ENCODE results near the gene APOOL. TPM values are rescaled to one million over a fixed set of nuclear protein-coding genes. Genes with fewer than 3 reads are reported as not detected.
"Not testable (repeated sequence)": the region's sequence is repeated elsewhere in the genome, so short reads cannot be mapped to it uniquely, and the experiment has no call there.

APOOL gene, protein sequence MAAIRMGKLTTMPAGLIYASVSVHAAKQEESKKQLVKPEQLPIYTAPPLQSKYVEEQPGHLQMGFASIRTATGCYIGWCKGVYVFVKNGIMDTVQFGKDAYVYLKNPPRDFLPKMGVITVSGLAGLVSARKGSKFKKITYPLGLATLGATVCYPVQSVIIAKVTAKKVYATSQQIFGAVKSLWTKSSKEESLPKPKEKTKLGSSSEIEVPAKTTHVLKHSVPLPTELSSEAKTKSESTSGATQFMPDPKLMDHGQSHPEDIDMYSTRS
- 10 to 100 TPM; 14.9 to 22.9 (median 20.5) TPM for total RNA-seq

DNA sequence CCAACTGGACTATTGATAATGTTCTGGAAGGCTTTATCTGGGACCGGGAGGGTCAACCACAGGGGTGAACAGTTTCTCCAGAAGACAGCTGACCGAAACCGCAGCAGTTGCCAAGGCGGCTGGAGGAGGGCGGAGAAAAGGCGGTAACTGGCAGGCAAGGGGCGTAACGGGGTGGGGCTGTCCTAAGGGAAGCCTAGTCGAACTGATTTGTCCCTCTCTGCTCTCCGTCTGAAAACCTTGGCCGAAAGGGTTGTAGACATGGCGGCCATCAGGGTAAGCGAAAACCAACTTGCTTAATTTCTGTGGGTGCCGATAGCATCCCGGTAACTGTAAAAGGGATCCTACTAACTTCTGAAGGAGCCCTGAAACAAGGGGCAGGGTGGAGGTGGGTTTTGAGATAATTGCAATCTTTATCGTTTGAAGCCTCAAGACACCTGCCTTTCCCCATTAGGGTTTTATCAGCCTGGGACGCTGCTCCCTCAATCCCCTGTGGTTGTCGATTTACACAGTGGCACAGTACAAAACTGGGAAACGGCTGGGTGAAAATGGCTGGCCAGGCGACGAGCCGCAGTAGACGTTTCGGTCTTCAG, at the start of gene APOOL:
Gene APOOL (plus strand): TSS at position 223 of the 590 bp plus-strand sequence. CDS start 36 bp downstream, at position 259.
- peak; percentile 93 for DNase-seq (ENCODE audit: extremely low spot score)
- peaks cover 0 to 15% (median 7%) of the 10 kb centered on the region in 4 donors for H3K4me1 ChIP-seq
- no peaks in the 10 kb centered on the region for H3K27me3 ChIP-seq
- no peaks in the 10 kb centered on the region for H3K36me3 ChIP-seq
- intact Hi-C loops (cut with DNase I): no loop called here
- 36% methylated on average over 21 of the region's 24 CpGs for WGBS
- TF ChIP-seq, protein P1, sequence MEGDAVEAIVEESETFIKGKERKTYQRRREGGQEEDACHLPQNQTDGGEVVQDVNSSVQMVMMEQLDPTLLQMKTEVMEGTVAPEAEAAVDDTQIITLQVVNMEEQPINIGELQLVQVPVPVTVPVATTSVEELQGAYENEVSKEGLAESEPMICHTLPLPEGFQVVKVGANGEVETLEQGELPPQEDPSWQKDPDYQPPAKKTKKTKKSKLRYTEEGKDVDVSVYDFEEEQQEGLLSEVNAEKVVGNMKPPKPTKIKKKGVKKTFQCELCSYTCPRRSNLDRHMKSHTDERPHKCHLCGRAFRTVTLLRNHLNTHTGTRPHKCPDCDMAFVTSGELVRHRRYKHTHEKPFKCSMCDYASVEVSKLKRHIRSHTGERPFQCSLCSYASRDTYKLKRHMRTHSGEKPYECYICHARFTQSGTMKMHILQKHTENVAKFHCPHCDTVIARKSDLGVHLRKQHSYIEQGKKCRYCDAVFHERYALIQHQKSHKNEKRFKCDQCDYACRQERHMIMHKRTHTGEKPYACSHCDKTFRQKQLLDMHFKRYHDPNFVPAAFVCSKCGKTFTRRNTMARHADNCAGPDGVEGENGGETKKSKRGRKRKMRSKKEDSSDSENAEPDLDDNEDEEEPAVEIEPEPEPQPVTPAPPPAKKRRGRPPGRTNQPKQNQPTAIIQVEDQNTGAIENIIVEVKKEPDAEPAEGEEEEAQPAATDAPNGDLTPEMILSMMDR (IDR thresholded peaks at IDR 0.05): no peak
- TF ChIP-seq POLR2A (IDR thresholded peaks at IDR 0.05; ENCODE audit: low read depth) (no peak), EP300 (IDR thresholded peaks at IDR 0.05) (no peak), POLR2AphosphoS5 (IDR thresholded peaks at IDR 0.05) (peak; percentile 74 to 75)
- H3K27ac ChIP-seq (replicated peaks in 1 of 4): peak within 1 kb of the TSS; percentile 52 to 69 (median 66)
- no peaks in the 10 kb centered on the region for H3K9me3 ChIP-seq
- H3K4me3 ChIP-seq: peak within 1 kb of the TSS; percentile 58 to 69 (median 64)

DNA sequence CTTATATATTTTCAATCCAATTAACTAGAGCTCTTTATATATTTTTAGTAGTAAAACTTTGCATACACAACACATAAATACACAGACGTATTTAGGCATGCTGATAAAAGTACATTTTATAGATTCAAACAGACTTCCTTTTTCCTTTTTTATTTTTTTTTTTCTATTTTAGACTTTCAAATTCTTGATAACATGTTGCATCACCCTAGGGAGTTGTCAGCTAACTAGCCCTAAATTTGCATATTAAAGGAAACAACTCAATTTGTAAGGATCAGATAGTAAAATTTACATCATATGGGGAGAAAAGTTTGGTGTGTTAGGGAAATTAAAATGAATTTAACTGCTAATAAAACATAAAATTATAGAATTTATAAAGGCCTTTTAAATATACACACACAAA, 47.4 kb upstream of the APOOL start:
- H3K27ac ChIP-seq (replicated peaks in 1 of 4): no peak overlapping the region
- intact Hi-C loops (cut with DNase I): no loop called here
- H3K4me3 ChIP-seq: no peak overlapping the region
- TF ChIP-seq EP300 (IDR thresholded peaks at IDR 0.05): no peak
- TF ChIP-seq, protein P1 (IDR thresholded peaks at IDR 0.05): no peak
- no peaks in the 10 kb centered on the region for H3K36me3 ChIP-seq
- no peaks in the 10 kb centered on the region for H3K4me1 ChIP-seq
- no peaks in the 10 kb centered on the region for H3K9me3 ChIP-seq
- no peak for DNase-seq (ENCODE audit: extremely low spot score)
- WGBS: 53% methylated on average over 1 of the region's 1 CpG
- H3K27me3 ChIP-seq: no peaks in the 10 kb centered on the region

DNA sequence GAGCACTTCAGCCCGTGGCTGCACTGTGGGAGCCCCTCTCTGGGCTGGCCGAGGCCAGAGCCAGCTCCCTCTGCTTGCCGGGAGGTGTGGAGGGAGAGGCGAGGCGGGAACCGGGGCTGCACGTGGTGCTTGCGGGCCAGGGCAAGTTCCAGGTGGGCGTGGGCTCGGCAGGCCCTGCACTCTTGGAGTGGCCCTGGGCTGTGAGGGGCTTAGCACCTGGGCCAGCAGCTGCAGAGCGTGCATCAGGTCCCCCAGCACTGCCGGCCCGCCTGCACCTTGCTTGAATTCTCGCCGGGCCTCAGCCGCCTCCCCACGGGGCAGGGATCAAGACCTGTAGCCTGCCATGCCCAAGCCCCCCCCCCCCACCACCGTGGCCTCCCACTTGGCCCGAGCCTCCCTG, 28.9 kb upstream of the APOOL start:
- no peak for DNase-seq (ENCODE audit: extremely low spot score)
- Histone ChIP-seq H3K27ac (replicated peaks in 1 of 4) (no peak overlapping the region), H3K9me3 (peaks cover 0 to 13% (median 0%) of the 10 kb centered on the region in 4 donors), H3K27me3 (no peaks in the 10 kb centered on the region), H3K4me1 (no peaks in the 10 kb centered on the region), H3K36me3 (no peaks in the 10 kb centered on the region), H3K4me3 (no peak overlapping the region)
- intact Hi-C loops (cut with DNase I): no loop called here
- WGBS: 79% methylated on average over 6 of the region's 19 CpGs
- TF ChIP-seq POLR2AphosphoS5 (IDR thresholded peaks at IDR 0.05) (no peak), EP300 (IDR thresholded peaks at IDR 0.05) (no peak)

DNA sequence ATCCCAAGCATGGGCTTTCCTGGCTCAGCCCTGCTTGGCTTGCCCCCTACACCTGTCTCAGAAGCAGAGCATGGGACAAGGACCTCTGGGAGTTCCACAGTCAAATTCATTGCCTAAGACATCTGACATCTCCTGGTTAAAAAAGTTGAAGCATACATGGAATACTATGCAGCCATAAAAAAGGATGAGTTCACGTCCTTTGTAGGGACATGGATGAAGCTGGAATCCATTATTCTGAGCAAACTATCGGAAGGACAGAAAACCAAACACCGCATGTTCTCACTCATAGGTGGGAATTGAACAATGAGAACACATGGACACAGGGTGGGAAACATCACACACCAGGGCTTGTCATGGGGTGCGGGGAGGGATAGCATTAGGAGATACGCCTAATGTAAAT, 11.9 kb upstream of the APOOL start:
- DNase-seq (ENCODE audit: extremely low spot score); H3K4me3 ChIP-seq; H3K9me3 ChIP-seq; H3K4me1 ChIP-seq; H3K27me3 ChIP-seq; intact Hi-C loops (cut with DNase I); H3K27ac ChIP-seq (replicated peaks in 1 of 4); H3K36me3 ChIP-seq: not testable (repeated sequence)
- 90% methylated on average over 5 of the region's 5 CpGs for WGBS

DNA sequence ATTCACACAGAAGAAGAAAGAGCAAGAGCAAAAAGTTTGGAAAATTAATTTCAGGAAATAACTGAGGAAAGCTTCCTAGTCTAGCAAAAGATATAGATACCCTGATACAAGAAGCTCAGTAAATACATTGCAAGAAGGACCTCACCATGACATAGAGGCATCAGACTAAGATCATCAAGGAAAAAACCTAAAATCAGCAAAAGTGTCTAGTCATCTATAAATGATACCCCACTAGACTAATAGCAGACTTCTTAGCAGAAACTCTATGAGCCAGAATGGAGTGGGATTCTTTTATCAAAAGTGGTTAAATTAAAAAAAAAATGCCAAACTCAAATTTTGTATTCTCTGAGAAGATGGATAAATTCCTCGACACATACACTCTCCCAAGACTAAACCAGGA, 10.5 kb upstream of the APOOL start:
- 73% methylated on average over 1 of the region's 1 CpG for WGBS
- TF ChIP-seq POLR2A (IDR thresholded peaks at IDR 0.05; ENCODE audit: low read depth) (no peak), EP300 (IDR thresholded peaks at IDR 0.05) (no peak), POLR2AphosphoS5 (IDR thresholded peaks at IDR 0.05) (no peak)
- TF ChIP-seq, protein P1 (IDR thresholded peaks at IDR 0.05): no peak

More for the DNA sequence above, 10.5 kb upstream of the APOOL start:
- Histone ChIP-seq H3K27me3 (no peaks in the 10 kb centered on the region), H3K27ac (replicated peaks in 1 of 4) (no peak overlapping the region), H3K9me3 (no peaks in the 10 kb centered on the region), H3K4me1 (no peaks in the 10 kb centered on the region), H3K36me3 (no peaks in the 10 kb centered on the region), H3K4me3 (no peak overlapping the region)
- intact Hi-C loops (cut with DNase I): no loop called here
- DNase-seq (ENCODE audit: extremely low spot score): no peak

Measured in esophagus muscularis mucosa (tissue), 4 donors.